Panc1 (cell line): Measurements from ENCODE around the gene RGMA. TPM values are rescaled to one million over a fixed set of nuclear protein-coding genes. Genes with fewer than 3 reads are reported as not detected.

Experiments used
- ATAC-seq: fragments of 200-7000 bp; cut with Tn5 transposase; 2 replicates; pipeline ENCODE4 v1.9.1; 2020; ENCODE audit warnings: mild to moderate bottlenecking, moderate library complexity
- BruUV-seq: library from RNA; stranded (reverse); fragments of 400-500 nt; replicated peaks from 2 replicates; lab custom pipeline; 2021; lab: Mats Ljungman, UMichigan
- CTCF ChIA-PET: fragments of 300-600 bp; sonication (Branson Sonifier 250); formaldehyde crosslinking; loops from one replicate; lab custom pipeline; 2022; ENCODE audit warnings: antibody characterized with exemption; lab: Charles Lee
- POLR2A ChIA-PET: fragments of 300-600 bp; sonication (Branson Sonifier 250); formaldehyde crosslinking; loops from one replicate; lab custom pipeline; 2022; ENCODE audit warnings: antibody characterized with exemption; lab: Charles Lee
- DNase-seq: peaks from one replicate; pipeline ENCODE4 v3.0.0-alpha.2; 2010; ENCODE audit warnings: low read depth, low spot score
- H3K27ac ChIP-seq: 2 replicates; pipeline ENCODE4 v1.5.1; 2011; ENCODE audit warnings: mild to moderate bottlenecking, low read length, inconsistent platforms
- H3K27me3 ChIP-seq: fragments of 200-500 bp; sonication (Bioruptor generic); 2 replicates; pipeline ENCODE4 v1.6.0; 2014; ENCODE audit warnings: low read length, inconsistent platforms; ENCODE audit not compliant: control insufficient read depth, insufficient read depth
- H3K36me3 ChIP-seq: fragments of 200-500 bp; sonication (Bioruptor generic); 2 replicates; pipeline ENCODE4 v1.5.1; 2014; ENCODE audit warnings: inconsistent platforms, mild to moderate bottlenecking, low read length, moderate library complexity; ENCODE audit not compliant: control insufficient read depth, insufficient read depth
- H3K4me1 ChIP-seq: 2 replicates; pipeline ENCODE4 v1.5.1; 2011; ENCODE audit warnings: inconsistent platforms, mild to moderate bottlenecking, low read length, moderate library complexity; ENCODE audit not compliant: control insufficient read depth, insufficient read depth
- H3K4me3 ChIP-seq, 2 experiments: 2 replicates each; pipeline ENCODE4 v1.5.1; 2011 to 2012; ENCODE audit warnings: low read depth in 2 of 2, low read length in 2 of 2, mild to moderate bottlenecking in 2 of 2, inconsistent platforms in 1 of 2, moderate library complexity in 1 of 2
- H3K9me3 ChIP-seq: fragments of 200-500 bp; sonication (Bioruptor generic); 2 replicates; pipeline ENCODE4 v1.5.1; 2014; ENCODE audit warnings: low read depth, mild to moderate bottlenecking, inconsistent platforms, low read length, moderate library complexity; ENCODE audit not compliant: control insufficient read depth, insufficient read depth
- POLR2AphosphoS5 ChIP-seq: IDR thresholded peaks from 2 replicates; pipeline ENCODE4 v1.6.1; 2012; ENCODE audit warnings: mild to moderate bottlenecking, low read depth, low read length, moderate library complexity
- SIN3A ChIP-seq: IDR thresholded peaks from 2 replicates; pipeline ENCODE4 v1.6.1; 2012; ENCODE audit warnings: low read depth, mild to moderate bottlenecking, low read length, moderate library complexity, borderline replicate concordance; ENCODE audit not compliant: insufficient read depth
- TCF7L2 ChIP-seq: IDR thresholded peaks from 2 replicates; pipeline ENCODE4 v1.6.1; 2011; ENCODE audit warnings: mild to moderate bottlenecking, low read depth, low read length, inconsistent platforms
- in situ Hi-C: cut with HindIII; loops from 2 replicates; pipeline ENCODE4 v1.10.0; 2016; ENCODE audit warnings: low sequenced_read_pairs, low pct_unique_long_range_greater_than_20kb
- intact Hi-C: fragments of 100-400 bp; cut with micrococcal nuclease; formaldehyde crosslinking; loops from one replicate; pipeline ENCODE4 v1.10.0; 2022; ENCODE audit not compliant: unreplicated experiment
- total RNA-seq: library from RNA; stranded (reverse); gene quantifications from one replicate; pipeline ENCODE4 v1.2.1, GENCODE V29; 2021; ENCODE audit not compliant: unreplicated experiment
- TF ChIP-seq, protein P1 (sequence below): fragments of 450-650 bp; IDR thresholded peaks from 2 replicates; pipeline ENCODE4 v1.5.1; 2017; ENCODE audit warnings: mild to moderate bottlenecking
- TF ChIP-seq, protein P2 (sequence below), 2 experiments: IDR thresholded peaks; 2 replicates each; pipeline ENCODE4 v1.6.1; 2011 to 2012; ENCODE audit warnings: low read depth in 2 of 2, control low read depth in 1 of 2, low read length in 1 of 2, mild to moderate bottlenecking in 1 of 2, moderate library complexity in 1 of 2; ENCODE audit not compliant: insufficient read depth in 1 of 2

The RGMA gene
- total RNA-seq, 1 experiment from 2014 or later, result 0.62 TPM

DNA sequence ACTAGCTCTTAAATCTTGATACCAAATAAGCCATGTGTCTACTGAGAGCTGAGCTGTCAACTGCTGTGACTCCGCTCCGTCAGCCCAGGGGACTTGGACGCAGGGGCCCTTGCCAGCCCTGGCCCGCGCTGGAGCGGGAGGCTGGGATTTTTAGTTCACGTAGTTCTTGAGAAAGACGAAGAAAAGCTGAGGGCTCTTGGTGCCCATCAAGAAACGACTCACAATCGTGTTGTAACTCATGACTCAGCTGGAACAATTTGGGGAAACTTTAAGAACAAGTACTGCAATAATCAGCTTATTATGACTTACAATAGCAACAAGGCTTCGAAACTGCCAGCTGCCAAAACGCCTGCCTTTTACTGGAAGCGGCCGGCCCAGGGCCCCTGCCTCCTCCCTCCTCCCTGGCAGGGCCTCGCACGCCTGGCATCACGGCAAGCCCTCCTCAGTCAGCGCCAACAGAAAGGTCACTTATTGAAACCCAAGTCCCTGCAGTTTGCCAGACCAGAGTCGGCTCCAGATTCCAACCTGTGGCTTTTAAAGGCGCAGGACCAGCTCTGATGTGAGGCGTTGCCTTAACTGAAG is 60.3 kb downstream of the RGMA start:
- no TSS peak for BruUV-seq
- intact Hi-C loops, result no loop called here
- TF ChIP-seq SIN3A (0 out of 2 replicates have a peak, but pooled peaks have one; percentile 33), TCF7L2 (no peak), POLR2AphosphoS5 (peak; percentile 74)
- TF ChIP-seq, protein P1, sequence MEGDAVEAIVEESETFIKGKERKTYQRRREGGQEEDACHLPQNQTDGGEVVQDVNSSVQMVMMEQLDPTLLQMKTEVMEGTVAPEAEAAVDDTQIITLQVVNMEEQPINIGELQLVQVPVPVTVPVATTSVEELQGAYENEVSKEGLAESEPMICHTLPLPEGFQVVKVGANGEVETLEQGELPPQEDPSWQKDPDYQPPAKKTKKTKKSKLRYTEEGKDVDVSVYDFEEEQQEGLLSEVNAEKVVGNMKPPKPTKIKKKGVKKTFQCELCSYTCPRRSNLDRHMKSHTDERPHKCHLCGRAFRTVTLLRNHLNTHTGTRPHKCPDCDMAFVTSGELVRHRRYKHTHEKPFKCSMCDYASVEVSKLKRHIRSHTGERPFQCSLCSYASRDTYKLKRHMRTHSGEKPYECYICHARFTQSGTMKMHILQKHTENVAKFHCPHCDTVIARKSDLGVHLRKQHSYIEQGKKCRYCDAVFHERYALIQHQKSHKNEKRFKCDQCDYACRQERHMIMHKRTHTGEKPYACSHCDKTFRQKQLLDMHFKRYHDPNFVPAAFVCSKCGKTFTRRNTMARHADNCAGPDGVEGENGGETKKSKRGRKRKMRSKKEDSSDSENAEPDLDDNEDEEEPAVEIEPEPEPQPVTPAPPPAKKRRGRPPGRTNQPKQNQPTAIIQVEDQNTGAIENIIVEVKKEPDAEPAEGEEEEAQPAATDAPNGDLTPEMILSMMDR, result no peak
- TF ChIP-seq, protein P2, sequence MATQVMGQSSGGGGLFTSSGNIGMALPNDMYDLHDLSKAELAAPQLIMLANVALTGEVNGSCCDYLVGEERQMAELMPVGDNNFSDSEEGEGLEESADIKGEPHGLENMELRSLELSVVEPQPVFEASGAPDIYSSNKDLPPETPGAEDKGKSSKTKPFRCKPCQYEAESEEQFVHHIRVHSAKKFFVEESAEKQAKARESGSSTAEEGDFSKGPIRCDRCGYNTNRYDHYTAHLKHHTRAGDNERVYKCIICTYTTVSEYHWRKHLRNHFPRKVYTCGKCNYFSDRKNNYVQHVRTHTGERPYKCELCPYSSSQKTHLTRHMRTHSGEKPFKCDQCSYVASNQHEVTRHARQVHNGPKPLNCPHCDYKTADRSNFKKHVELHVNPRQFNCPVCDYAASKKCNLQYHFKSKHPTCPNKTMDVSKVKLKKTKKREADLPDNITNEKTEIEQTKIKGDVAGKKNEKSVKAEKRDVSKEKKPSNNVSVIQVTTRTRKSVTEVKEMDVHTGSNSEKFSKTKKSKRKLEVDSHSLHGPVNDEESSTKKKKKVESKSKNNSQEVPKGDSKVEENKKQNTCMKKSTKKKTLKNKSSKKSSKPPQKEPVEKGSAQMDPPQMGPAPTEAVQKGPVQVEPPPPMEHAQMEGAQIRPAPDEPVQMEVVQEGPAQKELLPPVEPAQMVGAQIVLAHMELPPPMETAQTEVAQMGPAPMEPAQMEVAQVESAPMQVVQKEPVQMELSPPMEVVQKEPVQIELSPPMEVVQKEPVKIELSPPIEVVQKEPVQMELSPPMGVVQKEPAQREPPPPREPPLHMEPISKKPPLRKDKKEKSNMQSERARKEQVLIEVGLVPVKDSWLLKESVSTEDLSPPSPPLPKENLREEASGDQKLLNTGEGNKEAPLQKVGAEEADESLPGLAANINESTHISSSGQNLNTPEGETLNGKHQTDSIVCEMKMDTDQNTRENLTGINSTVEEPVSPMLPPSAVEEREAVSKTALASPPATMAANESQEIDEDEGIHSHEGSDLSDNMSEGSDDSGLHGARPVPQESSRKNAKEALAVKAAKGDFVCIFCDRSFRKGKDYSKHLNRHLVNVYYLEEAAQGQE (IDR thresholded peaks at IDR 0.05; ENCODE audit: insufficient read depth in 1 of 2, low read depth in 2 of 2, low read length in 1 of 2), result no peak
- H3K27me3 ChIP-seq, result no peaks in the 10 kb centered on the region
- no peak overlapping the region for H3K4me3 ChIP-seq
- H3K27ac ChIP-seq, result peak overlapping the region; percentile 65
- CTCF ChIA-PET, result interaction anchor here (0.5 to 3.5 kb wide), 3 partner anchors 232 to 1091 kb away, joined by 3 to 53 read pairs (median 3); no protein-coding TSS in a partner anchor
- H3K36me3 ChIP-seq, result peaks cover 28% of the 10 kb centered on the region
- peaks cover 44% of the 10 kb centered on the region for H3K4me1 ChIP-seq
- no peak for DNase-seq
- peak; percentile 10 for ATAC-seq
- in situ Hi-C loops, result no loop called here
- H3K9me3 ChIP-seq, result no peaks in the 10 kb centered on the region
- POLR2A ChIA-PET, result no interaction called here

GRCh38 chr15:93028111-93028631 is 60.8 kb downstream of the RGMA start:
- Histone ChIP-seq H3K9me3 (no peaks in the 10 kb centered on the region), H3K27ac (peak overlapping the region; percentile 65), H3K4me3 (no peak overlapping the region), H3K36me3 (peaks cover 33% of the 10 kb centered on the region), H3K27me3 (no peaks in the 10 kb centered on the region), H3K4me1 (peaks cover 44% of the 10 kb centered on the region)
- in situ Hi-C loops, result no loop called here
- TF ChIP-seq TCF7L2, result no peak
- TF ChIP-seq, protein P1, result no peak
- TF ChIP-seq, protein P2 (IDR thresholded peaks at IDR 0.05; ENCODE audit: insufficient read depth in 1 of 2, low read depth in 2 of 2, low read length in 1 of 2), result no peak
- TF ChIP-seq SIN3A, result no peak
- TF ChIP-seq POLR2AphosphoS5, result no peak
- ATAC-seq, result 0 out of 2 replicates have a peak, but pooled peaks have one; percentile 2
- POLR2A ChIA-PET, result interaction anchor here (0.6 kb wide), 1 partner anchor 446 kb away, joined by 3 read pairs; no protein-coding TSS in a partner anchor
- CTCF ChIA-PET, result interaction anchor here (0.5 to 3.5 kb wide), 3 partner anchors 584 to 1253 kb away, joined by 4 to 53 read pairs (median 7); no protein-coding TSS in a partner anchor
- DNase-seq, result no peak
- intact Hi-C loops, result no loop called here
- no TSS peak for BruUV-seq
